Retinal pigment epithelial cell (primary cell): Measurements from ENCODE around the gene LSP1.

ENCODE experiments used
- DNase-seq: peaks from one replicate; pipeline ENCODE4 v3.0.0-alpha.2; 2010; ENCODE audit warnings: low read depth
- H3K4me3 ChIP-seq: 2 replicates; pipeline ENCODE4 v1.5.1; 2011; ENCODE audit warnings: mild to moderate bottlenecking, low read length, control low read depth, moderate library complexity
- CTCF ChIP-seq: conservative IDR thresholded peaks from 2 replicates; pipeline ENCODE4 v1.5.1; 2011; ENCODE audit warnings: low read depth, low read length, control low read depth, inconsistent platforms

The LSP1 gene

DNA sequence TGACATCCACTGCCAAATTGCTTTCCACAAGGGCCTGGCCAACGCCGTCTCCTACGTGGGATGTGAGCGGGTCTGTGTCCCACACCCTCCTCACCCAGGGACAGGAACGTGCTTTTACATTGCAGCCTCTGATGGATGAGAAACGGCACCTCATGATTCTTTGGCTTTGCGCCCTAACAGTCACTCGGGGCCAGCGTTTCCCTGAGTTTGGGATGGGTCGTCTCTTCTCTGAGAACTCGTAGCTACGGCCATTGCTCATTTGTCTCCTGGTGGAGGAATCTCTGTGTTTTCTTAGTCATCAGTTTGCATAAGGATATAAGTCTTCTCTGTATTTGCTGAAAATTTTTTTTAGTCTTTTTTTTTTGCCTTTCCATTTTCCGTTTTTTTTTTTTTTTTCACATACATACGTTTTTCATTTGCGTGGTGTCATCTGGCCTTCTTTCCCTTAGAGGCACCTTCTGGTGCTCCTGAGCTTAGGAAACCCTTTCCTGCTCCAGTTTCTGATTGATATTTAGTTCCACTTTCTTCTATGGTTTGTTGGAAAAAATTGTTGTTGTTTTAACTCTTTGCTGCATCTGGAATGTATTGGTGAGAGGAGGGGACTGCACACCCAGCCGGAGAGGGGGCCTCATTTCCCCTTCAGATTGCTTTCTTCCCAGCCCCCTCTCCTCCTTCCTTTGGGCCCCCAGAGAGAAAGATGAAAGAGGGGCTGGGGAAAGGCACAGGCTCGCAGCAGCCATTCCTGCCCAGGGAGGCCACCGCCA is 78.6 kb downstream of the LSP1 start:
- no peak overlapping the region for H3K4me3 ChIP-seq
- no peak for DNase-seq
- no peak for TF ChIP-seq CTCF

DNA sequence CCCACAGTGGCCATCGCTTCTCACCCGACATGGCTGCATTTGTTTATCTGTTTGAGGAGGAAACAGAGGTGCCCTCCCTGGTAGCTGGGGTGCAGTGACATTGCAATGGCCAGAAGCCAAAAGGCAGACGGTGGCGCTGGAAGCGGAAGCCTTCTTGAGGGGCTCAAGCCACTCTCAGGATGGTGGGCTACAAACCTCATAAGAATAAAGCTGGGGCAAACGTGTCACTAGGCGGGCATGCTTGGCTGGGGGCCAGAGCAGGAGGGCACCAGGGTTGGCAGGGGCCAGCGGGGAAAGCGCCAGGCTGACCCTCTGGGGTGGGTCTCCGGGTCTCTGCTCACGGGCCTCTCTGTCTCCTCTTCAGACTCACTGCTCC is 79.2 kb downstream of the LSP1 start:
- TF ChIP-seq CTCF: no peak
- no peak for DNase-seq
- H3K4me3 ChIP-seq: no peak overlapping the region

DNA sequence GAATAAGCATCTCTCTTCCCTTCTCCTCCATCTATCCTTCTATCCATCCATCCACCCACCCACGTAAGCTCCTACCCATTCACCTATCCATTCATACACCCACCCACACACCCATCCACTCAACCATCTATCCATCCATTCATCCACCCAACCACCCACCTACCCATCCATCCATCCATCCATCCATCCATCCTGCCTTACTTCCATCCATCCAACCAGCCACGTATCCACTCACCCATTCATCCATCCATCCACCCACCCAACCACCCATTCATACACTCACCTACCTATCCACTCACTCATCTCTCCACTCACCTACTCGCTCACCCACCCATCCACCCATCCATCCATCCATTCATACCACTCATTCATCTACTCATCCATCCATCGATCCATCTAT is 79.8 kb downstream of the LSP1 start:
- H3K4me3 ChIP-seq: no peak overlapping the region
- DNase-seq: no peak
- TF ChIP-seq CTCF: no peak

DNA sequence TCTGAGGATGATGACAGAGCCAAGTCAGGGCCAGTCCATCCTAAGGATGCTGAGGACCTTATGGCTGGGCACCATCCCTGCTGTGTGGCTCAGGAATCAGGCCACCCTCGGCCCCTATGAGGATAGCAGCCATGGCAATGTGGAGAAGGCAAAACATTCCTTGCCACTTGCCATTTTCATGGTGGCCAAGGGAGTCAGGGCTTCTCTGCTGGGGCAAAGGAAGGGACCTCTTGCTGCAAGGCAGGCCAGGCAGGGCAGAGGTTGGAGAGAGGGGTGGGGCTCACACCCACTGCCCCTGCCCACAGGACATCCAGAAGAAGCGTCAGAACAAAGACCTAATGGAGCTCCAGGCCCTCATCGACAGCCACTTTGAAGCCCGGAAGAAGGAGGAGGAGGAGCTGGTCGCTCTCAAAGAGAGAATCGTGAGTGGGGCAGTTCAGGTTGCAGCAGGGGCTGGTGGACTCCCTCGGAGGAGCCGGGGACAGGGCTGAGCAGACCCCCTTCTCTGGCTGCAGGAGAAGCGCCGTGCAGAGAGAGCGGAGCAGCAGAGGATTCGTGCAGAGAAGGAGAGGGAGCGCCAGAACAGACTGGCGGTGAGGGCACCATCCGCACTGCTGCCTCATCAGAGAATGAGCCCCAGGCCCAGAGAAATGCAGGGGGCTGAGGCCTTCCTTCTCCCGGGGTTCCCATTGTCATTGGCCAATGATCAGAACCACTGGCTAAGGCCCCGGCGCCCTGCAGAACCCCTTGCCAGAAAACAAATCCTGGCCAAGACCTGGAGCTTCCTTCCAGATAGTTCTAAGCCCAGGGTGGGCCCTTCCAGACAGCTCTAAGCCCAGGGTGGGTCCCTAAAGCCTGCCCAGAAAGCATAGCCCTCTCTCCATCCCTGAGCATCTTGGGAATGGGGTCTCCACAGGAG is 80.8 kb downstream of the LSP1 start:
- no peak for TF ChIP-seq CTCF
- DNase-seq: no peak
- H3K4me3 ChIP-seq: no peak overlapping the region

DNA sequence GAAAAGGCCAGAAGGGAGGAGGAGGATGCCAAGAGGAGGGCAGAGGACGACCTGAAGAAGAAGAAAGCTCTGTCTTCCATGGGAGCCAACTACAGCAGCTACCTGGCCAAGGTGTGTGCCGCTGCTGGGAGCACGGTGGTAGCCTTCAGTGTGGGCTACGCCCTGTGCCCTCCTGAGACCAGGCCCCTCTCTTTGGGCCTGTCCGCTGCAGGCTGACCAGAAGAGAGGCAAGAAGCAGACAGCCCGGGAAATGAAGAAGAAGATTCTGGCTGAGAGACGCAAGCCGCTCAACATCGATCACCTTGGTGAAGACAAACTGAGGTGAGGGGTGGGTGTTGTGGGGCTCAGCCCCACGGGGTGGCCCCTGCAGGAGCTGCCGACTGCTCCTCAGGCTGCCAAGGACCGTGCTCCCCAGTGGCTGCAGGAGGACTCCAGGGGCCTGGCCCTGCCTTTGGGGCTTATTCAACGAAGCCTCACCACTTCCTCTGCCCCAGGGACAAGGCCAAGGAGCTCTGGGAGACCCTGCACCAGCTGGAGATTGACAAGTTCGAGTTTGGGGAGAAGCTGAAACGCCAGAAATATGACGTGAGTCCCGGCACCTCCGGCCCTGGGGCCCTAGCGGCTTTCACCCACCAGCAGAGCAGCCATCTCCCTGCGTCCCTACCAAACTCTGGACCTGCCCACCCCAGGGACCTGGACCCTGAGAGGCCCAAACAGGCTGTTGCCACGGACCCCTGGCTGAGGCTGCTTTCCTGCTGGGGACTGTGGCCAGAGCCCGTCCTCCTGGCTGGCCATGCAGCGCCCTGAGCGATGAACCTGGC is 81.7 kb downstream of the LSP1 start:
- no peak for DNase-seq
- no peak overlapping the region for H3K4me3 ChIP-seq
- TF ChIP-seq CTCF: no peak

GRCh38 chr11:1935156-1936071 is 82.5 kb downstream of the LSP1 start:
- no peak for TF ChIP-seq CTCF
- no peak overlapping the region for H3K4me3 ChIP-seq
- DNase-seq: no peak
